ENCODE data around the gene SNAPC2.
"Not testable (repeated sequence)": the region's sequence is repeated elsewhere in the genome, so short reads cannot be mapped to it uniquely, and the experiment has no call there.

SNAPC2 gene

DNA sequence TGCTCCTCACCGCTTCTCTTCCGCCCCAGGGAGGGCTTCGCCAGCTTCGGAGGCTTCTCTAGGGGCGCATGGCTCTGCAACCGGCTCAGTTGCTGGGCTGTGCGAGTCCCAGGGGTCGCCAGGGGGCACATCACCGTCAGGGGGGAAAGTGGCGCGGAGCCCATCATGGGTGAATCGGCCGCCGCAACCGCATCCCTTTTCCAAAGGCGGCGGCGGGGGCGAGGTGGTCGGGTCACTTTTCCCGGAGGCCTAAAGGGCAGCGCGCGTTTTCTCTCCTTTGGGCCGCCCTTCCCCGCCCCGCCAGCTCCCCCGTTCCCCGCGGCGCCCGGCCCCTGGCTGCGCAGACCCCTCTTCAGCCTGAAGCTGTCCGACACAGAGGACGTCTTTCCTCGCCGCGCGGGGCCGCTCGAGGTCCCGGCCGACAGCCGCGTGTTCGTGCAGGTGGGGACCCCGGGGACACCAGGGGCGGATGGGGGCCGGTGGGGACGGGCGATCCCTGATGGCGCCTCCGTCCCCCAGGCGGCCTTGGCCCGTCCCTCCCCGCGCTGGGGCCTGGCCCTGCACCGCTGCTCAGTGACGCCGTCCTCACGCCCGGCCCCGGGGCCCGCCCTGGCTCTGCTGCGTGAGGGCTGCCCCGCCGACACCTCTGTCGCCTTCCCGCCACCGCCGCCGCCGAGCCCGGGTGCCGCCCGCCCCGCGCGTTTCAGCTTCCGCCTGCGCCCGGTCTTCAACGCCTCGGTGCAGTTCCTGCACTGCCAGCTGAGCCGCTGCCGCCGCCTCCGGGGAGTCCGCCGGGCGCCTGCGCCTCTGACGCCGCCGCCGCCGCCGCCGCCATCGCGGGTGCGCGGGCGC, 3.8 kb upstream of the SNAPC2 start:
- Histone ChIP-seq H3K9me3 (ENCODE audit: control insufficient read depth in 1 of 2, low read length in 2 of 2) (no peaks in the 10 kb centered on the region), H3K27me3 (ENCODE audit: control insufficient read depth in 1 of 2, insufficient read depth in 2 of 2, low read length in 2 of 2) (peaks cover 25 to 27% of the 10 kb centered on the region in 2 donors), H3K27ac (ENCODE audit: low read depth, low read length) (no peak overlapping the region), H3K4me3 (ENCODE audit: low read depth in 1 of 2, low read length in 2 of 2) (peak overlapping the region in 1 of 2 donors; percentile 8), H3K4me1 (ENCODE audit: control insufficient read depth in 1 of 2, insufficient read depth in 2 of 2, low read length in 2 of 2) (peaks cover 21 to 32% of the 10 kb centered on the region in 2 donors), H3K9ac (ENCODE audit: low read depth in 1 of 2, low read length in 2 of 2) (no peak overlapping the region), H3K36me3 (ENCODE audit: control insufficient read depth in 1 of 2, insufficient read depth in 2 of 2, low read length in 2 of 2) (peaks cover 2 to 15% of the 10 kb centered on the region in 2 donors)

DNA sequence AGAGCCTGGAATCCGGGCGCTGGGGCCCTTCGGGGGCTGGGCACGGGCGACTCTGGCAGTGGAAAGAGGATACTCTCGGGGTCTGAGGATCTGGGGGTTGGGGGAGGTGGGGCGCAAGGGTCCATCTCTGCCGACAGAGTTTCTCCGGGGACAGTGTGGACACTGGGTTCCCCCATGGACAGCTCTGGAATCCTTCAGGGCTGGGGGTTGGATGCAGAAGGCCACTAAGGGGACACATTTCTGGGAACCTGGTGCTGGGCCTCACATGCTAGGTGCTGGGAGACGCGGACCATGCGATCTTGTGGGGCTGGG, 3.2 kb upstream of the SNAPC2 start:
- H3K9ac ChIP-seq (ENCODE audit: low read depth in 1 of 2, low read length in 2 of 2) = no peak overlapping the region
- peaks cover 2 to 11% of the 10 kb centered on the region in 2 donors for H3K36me3 ChIP-seq (ENCODE audit: control insufficient read depth in 1 of 2, insufficient read depth in 2 of 2, low read length in 2 of 2)
- H3K27ac ChIP-seq (ENCODE audit: low read depth, low read length) = no peak overlapping the region
- H3K27me3 ChIP-seq (ENCODE audit: control insufficient read depth in 1 of 2, insufficient read depth in 2 of 2, low read length in 2 of 2) = peaks cover 25 to 27% of the 10 kb centered on the region in 2 donors
- peaks cover 27 to 38% of the 10 kb centered on the region in 2 donors for H3K4me1 ChIP-seq (ENCODE audit: control insufficient read depth in 1 of 2, insufficient read depth in 2 of 2, low read length in 2 of 2)
- peak overlapping the region in 1 of 2 donors; percentile 50 for H3K4me3 ChIP-seq (ENCODE audit: low read depth in 1 of 2, low read length in 2 of 2)
- no peaks in the 10 kb centered on the region for H3K9me3 ChIP-seq (ENCODE audit: control insufficient read depth in 1 of 2, low read length in 2 of 2)

DNA sequence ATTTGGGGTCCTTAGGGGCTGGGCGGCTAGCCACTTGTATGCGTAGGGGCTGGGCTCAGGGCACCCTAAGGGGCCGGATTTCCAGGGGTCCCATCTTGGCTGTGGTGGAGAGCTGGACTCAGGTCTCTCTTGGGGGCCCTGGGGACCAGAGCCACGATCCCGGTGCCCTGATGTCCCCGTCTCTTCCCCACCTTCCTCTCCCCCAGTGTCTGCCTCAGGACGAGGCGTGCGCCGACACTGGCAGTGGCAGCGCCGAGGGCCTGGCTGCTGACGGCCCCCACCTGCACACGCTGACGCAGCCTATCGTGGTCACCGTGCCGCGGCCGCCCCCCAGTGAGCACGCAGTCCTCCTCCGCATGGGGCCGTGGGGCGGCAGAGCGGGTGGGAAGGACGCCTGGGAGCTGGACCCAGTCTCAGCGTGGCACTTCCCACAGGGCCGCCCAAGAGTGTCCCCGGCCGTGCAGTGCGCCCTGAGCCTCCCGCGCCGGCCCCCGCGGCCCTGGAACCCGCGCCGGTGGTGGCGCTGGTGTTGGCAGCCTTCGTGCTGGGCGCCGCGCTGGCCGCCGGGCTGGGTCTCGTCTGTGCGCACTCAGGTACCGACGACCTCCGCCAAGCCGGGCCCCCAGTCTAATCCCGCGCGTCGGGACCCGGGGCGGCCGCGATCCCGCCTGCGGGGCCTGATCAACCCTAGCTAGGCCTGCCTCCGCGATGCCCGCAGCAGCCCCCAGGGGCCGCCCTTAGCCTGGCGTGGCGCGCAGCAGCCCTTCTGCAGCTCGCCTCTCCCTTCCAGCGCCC, 2.7 kb upstream of the SNAPC2 start:
- H3K27me3 ChIP-seq (ENCODE audit: control insufficient read depth in 1 of 2, insufficient read depth in 2 of 2, low read length in 2 of 2) = peaks cover 25 to 27% of the 10 kb centered on the region in 2 donors
- H3K9me3 ChIP-seq (ENCODE audit: control insufficient read depth in 1 of 2, low read length in 2 of 2) = no peaks in the 10 kb centered on the region
- H3K4me1 ChIP-seq (ENCODE audit: control insufficient read depth in 1 of 2, insufficient read depth in 2 of 2, low read length in 2 of 2) = peaks cover 27 to 42% of the 10 kb centered on the region in 2 donors
- peak overlapping the region in 1 of 2 donors; percentile 38 for H3K9ac ChIP-seq (ENCODE audit: low read depth in 1 of 2, low read length in 2 of 2)
- peaks cover 7 to 12% of the 10 kb centered on the region in 2 donors for H3K36me3 ChIP-seq (ENCODE audit: control insufficient read depth in 1 of 2, insufficient read depth in 2 of 2, low read length in 2 of 2)
- peak overlapping the region; percentile 15 to 50 for H3K4me3 ChIP-seq (ENCODE audit: low read depth in 1 of 2, low read length in 2 of 2)
- H3K27ac ChIP-seq (ENCODE audit: low read depth, low read length) = no peak overlapping the region

DNA sequence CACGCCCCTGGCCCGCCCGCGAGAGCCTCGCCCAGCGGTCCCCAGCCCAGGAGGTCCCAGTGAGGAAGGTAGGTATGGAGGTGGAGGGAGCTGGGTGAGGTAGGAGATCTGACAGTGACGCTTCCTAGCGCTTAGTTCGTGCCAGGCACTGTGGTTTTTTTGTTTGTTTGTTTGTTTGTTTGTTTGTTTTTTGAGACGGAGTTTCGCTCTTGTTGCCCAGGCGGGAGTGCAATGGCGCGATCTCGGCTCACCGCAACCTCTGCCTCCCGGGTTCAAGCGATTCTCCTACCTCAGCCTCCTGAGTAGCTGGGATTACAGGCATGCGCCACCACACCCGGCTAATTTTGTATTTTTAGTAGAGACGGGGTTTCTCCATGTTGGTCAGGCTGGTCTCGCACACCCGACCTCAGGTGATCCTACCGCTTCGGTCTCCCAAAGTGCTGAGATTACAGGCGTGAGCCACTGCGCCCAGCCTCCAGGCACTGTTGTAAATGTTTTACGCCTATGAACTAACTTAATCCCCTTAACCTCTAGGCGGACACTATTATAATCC, 2.0 kb upstream of the SNAPC2 start:
- H3K9ac ChIP-seq (ENCODE audit: low read depth in 1 of 2, low read length in 2 of 2); H3K9me3 ChIP-seq (ENCODE audit: control insufficient read depth in 1 of 2, low read length in 2 of 2); H3K27ac ChIP-seq (ENCODE audit: low read depth, low read length): not testable (repeated sequence)
- Histone ChIP-seq H3K36me3 (ENCODE audit: control insufficient read depth in 1 of 2, insufficient read depth in 2 of 2, low read length in 2 of 2) (peaks cover 9 to 11% of the 10 kb centered on the region in 2 donors), H3K27me3 (ENCODE audit: control insufficient read depth in 1 of 2, insufficient read depth in 2 of 2, low read length in 2 of 2) (peaks cover 25 to 27% of the 10 kb centered on the region in 2 donors), H3K4me1 (ENCODE audit: control insufficient read depth in 1 of 2, insufficient read depth in 2 of 2, low read length in 2 of 2) (peaks cover 27 to 42% of the 10 kb centered on the region in 2 donors), H3K4me3 (ENCODE audit: low read depth in 1 of 2, low read length in 2 of 2) (peak overlapping the region; percentile 66 to 75)

DNA sequence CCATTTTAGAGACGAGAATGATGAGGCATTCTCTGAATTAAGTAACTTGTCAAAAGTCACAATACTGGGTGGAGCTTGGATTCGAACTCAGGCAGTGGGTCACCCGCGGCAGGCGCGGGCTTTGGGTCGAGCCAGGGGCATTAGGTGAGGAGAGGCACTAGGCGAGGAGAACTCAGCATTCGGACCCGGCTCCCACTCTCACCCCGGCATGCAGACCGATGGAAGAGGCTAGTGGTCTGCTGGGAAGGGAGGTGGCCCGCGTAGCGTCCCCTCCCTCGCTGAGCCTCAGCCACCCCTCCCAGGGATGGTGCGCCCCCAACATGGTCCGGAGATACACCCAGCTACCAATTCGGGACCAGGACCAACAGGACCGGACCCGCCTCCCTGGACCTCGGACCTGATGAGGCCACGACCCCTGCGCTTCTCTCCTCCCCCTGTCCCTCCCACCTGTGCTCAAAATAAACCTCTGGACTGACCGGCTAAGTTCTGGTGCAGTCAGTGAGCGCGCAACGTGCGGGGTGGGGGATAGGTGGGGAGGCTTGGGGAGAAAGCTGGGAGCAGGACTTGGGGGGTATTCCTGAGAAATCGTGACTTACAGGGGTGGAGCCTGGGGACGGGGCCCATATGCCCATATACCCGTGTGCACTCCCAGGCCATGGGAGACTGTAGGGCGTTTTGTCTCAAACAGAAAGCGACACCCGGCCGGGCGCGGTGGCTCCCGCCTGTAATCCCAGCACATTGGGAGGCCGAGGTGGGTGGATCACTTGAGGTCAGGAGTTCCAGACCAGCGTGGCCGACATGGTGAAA, 1.3 kb upstream of the SNAPC2 start:
- peaks cover 9 to 11% of the 10 kb centered on the region in 2 donors for H3K36me3 ChIP-seq (ENCODE audit: control insufficient read depth in 1 of 2, insufficient read depth in 2 of 2, low read length in 2 of 2)
- H3K27me3 ChIP-seq (ENCODE audit: control insufficient read depth in 1 of 2, insufficient read depth in 2 of 2, low read length in 2 of 2) = peaks cover 25 to 27% of the 10 kb centered on the region in 2 donors
- H3K9me3 ChIP-seq (ENCODE audit: control insufficient read depth in 1 of 2, low read length in 2 of 2) = no peaks in the 10 kb centered on the region
- no peak overlapping the region for H3K27ac ChIP-seq (ENCODE audit: low read depth, low read length)
- H3K4me3 ChIP-seq (ENCODE audit: low read depth in 1 of 2, low read length in 2 of 2) = peak overlapping the region; percentile 66 to 75
- peak overlapping the region; percentile 44 to 62 for H3K9ac ChIP-seq (ENCODE audit: low read depth in 1 of 2, low read length in 2 of 2)
- peaks cover 27 to 42% of the 10 kb centered on the region in 2 donors for H3K4me1 ChIP-seq (ENCODE audit: control insufficient read depth in 1 of 2, insufficient read depth in 2 of 2, low read length in 2 of 2)

DNA sequence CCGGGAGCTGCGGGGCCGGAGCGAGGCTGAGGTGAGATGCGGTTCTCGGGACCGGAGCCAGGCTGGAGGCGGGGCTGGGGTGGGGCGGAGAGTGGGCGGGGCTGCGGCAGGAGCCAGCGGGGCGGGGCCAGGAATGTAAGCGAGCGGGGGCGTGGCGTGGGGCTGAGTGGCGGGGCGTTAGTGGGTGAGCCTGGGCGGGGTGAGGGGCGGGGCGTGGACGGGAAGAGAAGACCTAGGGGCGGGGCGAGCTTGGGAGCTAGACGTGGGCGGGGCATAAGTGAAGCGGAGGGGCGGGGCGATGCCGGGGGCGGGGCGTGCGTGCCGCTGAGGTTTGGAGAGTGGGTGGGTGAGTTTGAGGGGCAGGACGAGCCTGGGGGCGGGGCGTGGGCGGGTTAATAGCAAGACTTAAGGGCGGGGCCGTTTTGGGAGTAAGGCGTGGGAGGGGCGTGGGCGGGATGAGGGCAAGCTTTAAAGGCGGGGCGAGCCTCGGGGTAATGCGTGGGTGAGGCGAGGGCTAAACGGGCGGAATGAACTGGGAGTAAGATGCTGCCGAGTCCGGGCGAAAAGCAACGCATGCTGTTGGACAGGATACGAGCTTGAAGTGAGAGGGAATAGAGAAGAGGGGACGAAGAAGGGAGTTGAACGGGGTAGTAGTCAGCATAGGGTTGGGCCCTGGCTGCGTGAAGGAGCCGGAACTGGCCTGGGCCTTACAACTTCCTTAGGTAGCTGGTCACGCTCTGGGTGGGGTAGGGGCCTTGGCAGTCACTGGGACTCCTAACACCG, 572 bp downstream of the SNAPC2 start:
- Histone ChIP-seq H3K27me3 (ENCODE audit: control insufficient read depth in 1 of 2, insufficient read depth in 2 of 2, low read length in 2 of 2) (peaks cover 19 to 20% of the 10 kb centered on the region in 2 donors), H3K4me1 (ENCODE audit: control insufficient read depth in 1 of 2, insufficient read depth in 2 of 2, low read length in 2 of 2) (peaks cover 26 to 42% of the 10 kb centered on the region in 2 donors), H3K9ac (ENCODE audit: low read depth in 1 of 2, low read length in 2 of 2) (peak overlapping the region; percentile 65 to 76), H3K4me3 (ENCODE audit: low read depth in 1 of 2, low read length in 2 of 2) (peak overlapping the region; percentile 82 to 84), H3K27ac (ENCODE audit: low read depth, low read length) (peak overlapping the region; percentile 83), H3K9me3 (ENCODE audit: control insufficient read depth in 1 of 2, low read length in 2 of 2) (no peaks in the 10 kb centered on the region), H3K36me3 (ENCODE audit: control insufficient read depth in 1 of 2, insufficient read depth in 2 of 2, low read length in 2 of 2) (peaks cover 9 to 11% of the 10 kb centered on the region in 2 donors)

DNA sequence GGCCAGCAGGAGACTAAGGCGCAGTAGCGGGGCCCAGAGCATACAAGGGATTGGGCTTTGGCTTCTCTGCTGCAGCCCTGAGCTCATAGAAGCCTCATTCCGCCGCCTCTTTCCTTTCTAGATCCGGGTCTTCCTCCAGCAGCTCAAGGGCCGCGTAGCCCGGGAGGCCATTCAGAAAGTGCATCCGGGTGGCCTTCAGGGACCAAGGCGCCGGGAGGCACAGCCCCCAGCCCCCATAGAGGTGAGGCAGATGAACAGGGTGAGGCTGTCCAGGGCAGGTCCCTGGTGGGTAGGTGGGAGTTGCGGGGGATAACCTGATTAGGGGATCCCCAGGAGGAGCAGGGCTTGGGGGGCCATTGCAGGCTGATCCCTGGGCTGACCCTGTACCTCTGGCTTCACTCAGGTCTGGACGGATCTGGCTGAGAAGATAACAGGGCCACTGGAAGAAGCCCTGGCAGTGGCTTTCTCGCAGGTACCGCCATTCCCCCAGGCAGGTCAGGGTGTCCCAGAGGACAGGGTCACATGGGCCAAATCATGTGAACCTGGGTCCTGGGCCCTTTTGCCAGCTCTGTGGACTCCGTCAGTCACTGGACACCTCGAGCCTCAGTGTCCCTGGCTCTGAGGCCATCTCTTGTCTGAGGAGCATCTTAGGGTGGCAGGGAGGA, 1.3 kb downstream of the SNAPC2 start:
- peaks cover 9 to 11% of the 10 kb centered on the region in 2 donors for H3K36me3 ChIP-seq (ENCODE audit: control insufficient read depth in 1 of 2, insufficient read depth in 2 of 2, low read length in 2 of 2)
- H3K27me3 ChIP-seq (ENCODE audit: control insufficient read depth in 1 of 2, insufficient read depth in 2 of 2, low read length in 2 of 2) = peaks cover 14 to 15% of the 10 kb centered on the region in 2 donors
- H3K9me3 ChIP-seq (ENCODE audit: control insufficient read depth in 1 of 2, low read length in 2 of 2) = no peaks in the 10 kb centered on the region
- H3K27ac ChIP-seq (ENCODE audit: low read depth, low read length) = peak overlapping the region; percentile 77
- H3K9ac ChIP-seq (ENCODE audit: low read depth in 1 of 2, low read length in 2 of 2) = peak overlapping the region; percentile 65 to 76
- H3K4me1 ChIP-seq (ENCODE audit: control insufficient read depth in 1 of 2, insufficient read depth in 2 of 2, low read length in 2 of 2) = peaks cover 21 to 42% of the 10 kb centered on the region in 2 donors
- H3K4me3 ChIP-seq (ENCODE audit: low read depth in 1 of 2, low read length in 2 of 2) = peak overlapping the region; percentile 82 to 84

DNA sequence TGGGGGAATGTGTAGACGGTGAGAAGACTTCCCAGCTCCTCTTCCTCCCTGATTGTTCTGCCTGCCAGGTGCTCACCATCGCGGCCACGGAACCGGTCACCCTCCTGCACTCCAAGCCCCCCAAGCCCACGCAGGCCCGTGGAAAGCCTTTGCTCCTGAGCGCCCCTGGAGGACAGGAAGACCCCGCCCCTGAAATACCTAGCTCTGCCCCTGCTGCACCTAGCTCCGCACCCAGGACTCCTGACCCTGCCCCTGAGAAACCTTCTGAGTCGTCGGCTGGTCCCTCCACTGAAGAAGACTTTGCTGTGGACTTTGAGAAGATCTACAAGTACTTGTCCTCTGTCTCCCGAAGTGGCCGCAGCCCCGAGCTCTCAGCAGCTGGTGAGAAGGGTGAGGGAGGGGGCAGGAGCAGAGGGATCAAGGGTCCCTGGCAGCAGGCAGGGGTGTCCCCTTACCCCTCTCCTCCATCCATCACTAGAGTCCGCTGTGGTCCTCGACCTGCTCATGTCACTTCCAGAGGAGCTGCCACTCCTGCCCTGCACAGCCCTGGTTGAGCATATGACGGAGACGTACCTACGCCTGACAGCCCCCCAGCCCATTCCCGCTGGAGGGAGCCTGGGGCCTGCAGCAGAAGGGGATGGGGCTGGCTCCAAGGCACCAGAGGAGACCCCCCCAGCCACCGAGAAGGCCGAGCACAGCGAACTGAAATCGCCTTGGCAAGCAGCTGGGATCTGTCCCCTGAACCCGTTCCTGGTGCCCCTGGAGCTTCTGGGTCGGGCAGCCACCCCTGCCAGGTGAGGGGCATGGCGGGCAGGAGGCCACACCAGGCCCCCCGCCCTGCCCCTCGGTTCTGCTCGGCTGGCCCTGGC, 2.1 kb downstream of the SNAPC2 start:
- H3K9me3 ChIP-seq (ENCODE audit: control insufficient read depth in 1 of 2, low read length in 2 of 2) = no peaks in the 10 kb centered on the region
- peaks cover 10 to 12% of the 10 kb centered on the region in 2 donors for H3K27me3 ChIP-seq (ENCODE audit: control insufficient read depth in 1 of 2, insufficient read depth in 2 of 2, low read length in 2 of 2)
- no peak overlapping the region for H3K27ac ChIP-seq (ENCODE audit: low read depth, low read length)
- H3K9ac ChIP-seq (ENCODE audit: low read depth in 1 of 2, low read length in 2 of 2) = no peak overlapping the region
- H3K4me1 ChIP-seq (ENCODE audit: control insufficient read depth in 1 of 2, insufficient read depth in 2 of 2, low read length in 2 of 2) = peaks cover 17 to 38% of the 10 kb centered on the region in 2 donors
- no peak overlapping the region for H3K4me3 ChIP-seq (ENCODE audit: low read depth in 1 of 2, low read length in 2 of 2)
- H3K36me3 ChIP-seq (ENCODE audit: control insufficient read depth in 1 of 2, insufficient read depth in 2 of 2, low read length in 2 of 2) = peaks cover 9 to 11% of the 10 kb centered on the region in 2 donors

Data from duodenal mucosa (tissue), 2 donors.